BJ (cell line): ENCODE results near the gene WIPI1. TPM values are rescaled to one million over a fixed set of nuclear protein-coding genes. Genes with fewer than 3 reads are reported as not detected.

ENCODE experiments used
- CTCF ChIA-PET: fragments of 350-600 bp; formaldehyde crosslinking; extraction: SDS; loops from one replicate; lab custom pipeline; 2021; ENCODE audit warnings: antibody characterized with exemption, inconsistent platforms; lab: Yijun Ruan, JAX
- POLR2A ChIA-PET: fragments of 300-600 bp; sonication (Branson Sonifier 250); formaldehyde crosslinking; extraction: SDS; loops from one replicate; lab custom pipeline; 2021; ENCODE audit warnings: antibody characterized with exemption; lab: Charles Lee
- DNase-seq: peaks from one replicate; pipeline ENCODE4 v3.0.0-alpha.2; 2011; ENCODE audit warnings: low read depth
- H3K27me3 ChIP-seq: 2 replicates; pipeline ENCODE4 v1.6.0; 2011; ENCODE audit warnings: low read length; ENCODE audit not compliant: control insufficient read depth, insufficient read depth
- H3K36me3 ChIP-seq: 2 replicates; pipeline ENCODE4 v1.5.1; 2011; ENCODE audit warnings: low read length; ENCODE audit not compliant: control insufficient read depth, insufficient read depth
- H3K4me3 ChIP-seq: 2 replicates; pipeline ENCODE4 v1.5.1; 2011; ENCODE audit warnings: low read depth, mild to moderate bottlenecking, control low read depth, low read length
- polyA plus RNA-seq: library from polyadenylated mRNA; depleted of rRNA; stranded (reverse); fragments of >200 nt; gene quantifications from 2 replicates; pipeline ENCODE4 v1.2.3, GENCODE V29; 2011
- TF ChIP-seq, protein P1 (sequence below): IDR thresholded peaks from 2 replicates; pipeline ENCODE4 v1.5.1; 2011; ENCODE audit warnings: low read depth, mild to moderate bottlenecking, control low read depth, inconsistent platforms, low read length, moderate library complexity; ENCODE audit not compliant: insufficient read depth

WIPI1 gene
- polyA plus RNA-seq, 1 experiment: 79.1 TPM

DNA sequence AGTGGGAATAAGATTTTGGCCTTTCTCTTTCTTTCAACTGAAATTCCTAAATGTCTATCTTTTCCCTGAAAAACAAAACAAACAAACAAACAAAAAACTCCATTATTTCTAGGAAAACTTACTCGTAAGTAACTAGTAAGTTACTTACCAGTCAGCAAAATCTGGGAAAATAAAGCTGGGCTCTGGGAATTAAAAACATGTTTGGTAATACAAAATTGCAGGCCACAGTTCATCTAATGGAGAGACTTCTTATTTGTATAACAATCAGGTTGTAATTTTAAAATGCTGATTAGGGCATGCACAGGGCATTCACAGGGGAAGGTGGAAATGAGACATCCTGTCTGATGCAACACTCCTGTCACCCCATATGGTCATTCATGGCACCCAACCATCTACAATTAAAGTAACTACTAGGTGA lies 3.8 kb upstream of the WIPI1 start:
- H3K4me3 ChIP-seq: no peak overlapping the region
- CTCF ChIA-PET: interaction anchor here (0.8 to 1.8 kb wide), 4 partner anchors 62 to 289 kb away, joined by 3 to 4 read pairs (median 4); no protein-coding TSS in a partner anchor
- no peaks in the 10 kb centered on the region for H3K36me3 ChIP-seq
- DNase-seq: no peak
- 0 out of 2 replicates have a peak, but pooled peaks cover 2% of the 10 kb centered on the region for H3K27me3 ChIP-seq
- POLR2A ChIA-PET: no interaction called here
- TF ChIP-seq, protein P1, sequence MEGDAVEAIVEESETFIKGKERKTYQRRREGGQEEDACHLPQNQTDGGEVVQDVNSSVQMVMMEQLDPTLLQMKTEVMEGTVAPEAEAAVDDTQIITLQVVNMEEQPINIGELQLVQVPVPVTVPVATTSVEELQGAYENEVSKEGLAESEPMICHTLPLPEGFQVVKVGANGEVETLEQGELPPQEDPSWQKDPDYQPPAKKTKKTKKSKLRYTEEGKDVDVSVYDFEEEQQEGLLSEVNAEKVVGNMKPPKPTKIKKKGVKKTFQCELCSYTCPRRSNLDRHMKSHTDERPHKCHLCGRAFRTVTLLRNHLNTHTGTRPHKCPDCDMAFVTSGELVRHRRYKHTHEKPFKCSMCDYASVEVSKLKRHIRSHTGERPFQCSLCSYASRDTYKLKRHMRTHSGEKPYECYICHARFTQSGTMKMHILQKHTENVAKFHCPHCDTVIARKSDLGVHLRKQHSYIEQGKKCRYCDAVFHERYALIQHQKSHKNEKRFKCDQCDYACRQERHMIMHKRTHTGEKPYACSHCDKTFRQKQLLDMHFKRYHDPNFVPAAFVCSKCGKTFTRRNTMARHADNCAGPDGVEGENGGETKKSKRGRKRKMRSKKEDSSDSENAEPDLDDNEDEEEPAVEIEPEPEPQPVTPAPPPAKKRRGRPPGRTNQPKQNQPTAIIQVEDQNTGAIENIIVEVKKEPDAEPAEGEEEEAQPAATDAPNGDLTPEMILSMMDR: no peak

DNA sequence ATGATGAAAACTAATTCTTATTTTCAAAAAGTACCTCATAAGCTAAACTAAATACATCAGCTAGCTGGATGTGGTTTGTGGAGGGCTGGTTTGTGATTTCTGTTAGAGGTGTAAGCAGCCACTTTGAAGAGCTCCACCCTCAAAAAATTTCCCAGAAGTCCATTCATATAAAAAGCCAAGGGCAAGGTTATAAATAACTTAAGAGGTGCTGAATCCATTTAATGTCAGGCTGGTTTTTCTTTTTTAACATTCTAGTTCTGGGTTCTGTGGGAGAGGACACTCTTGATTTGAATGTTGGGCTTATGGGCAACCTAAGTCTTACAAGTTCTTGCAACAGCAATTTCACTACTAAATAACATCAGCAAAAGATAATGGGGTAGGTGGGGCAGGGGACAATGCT lies 3.4 kb upstream of the WIPI1 start:
- TF ChIP-seq, protein P1: no peak
- ChIA-PET CTCF (interaction anchor here (0.6 to 1.8 kb wide), 4 partner anchors 61 to 288 kb away, joined by 3 to 4 read pairs (median 4); no protein-coding TSS in a partner anchor), POLR2A (no interaction called here)
- Histone ChIP-seq H3K4me3 (no peak overlapping the region), H3K27me3 (0 out of 2 replicates have a peak, but pooled peaks cover 2% of the 10 kb centered on the region), H3K36me3 (no peaks in the 10 kb centered on the region)
- DNase-seq: no peak

DNA sequence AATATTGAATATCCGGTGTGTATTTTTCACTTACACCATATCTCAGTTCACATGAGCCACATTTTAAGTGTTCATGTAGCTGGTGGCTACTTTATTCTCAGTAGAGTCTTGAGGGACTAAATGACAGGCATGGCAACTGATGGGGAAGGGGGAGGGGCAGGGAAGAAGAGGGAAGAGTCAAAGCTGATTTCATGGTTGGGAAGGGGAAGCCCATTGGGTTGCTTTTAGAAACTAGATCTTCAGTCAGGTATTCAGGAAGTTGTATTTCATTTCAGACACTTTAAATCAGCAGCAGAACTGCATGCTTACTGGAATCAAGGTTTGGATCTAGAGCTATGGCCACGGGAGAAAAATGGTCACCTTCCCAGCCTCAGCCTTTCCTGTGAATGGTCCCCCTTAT lies 2.9 kb upstream of the WIPI1 start:
- TF ChIP-seq, protein P1: no peak
- Histone ChIP-seq H3K36me3 (no peaks in the 10 kb centered on the region), H3K4me3 (no peak overlapping the region), H3K27me3 (0 out of 2 replicates have a peak, but pooled peaks cover 2% of the 10 kb centered on the region)
- DNase-seq: no peak
- ChIA-PET CTCF (interaction anchor here (0.6 to 2.4 kb wide), 5 partner anchors 61 to 288 kb away, joined by 3 to 9 read pairs (median 4); no protein-coding TSS in a partner anchor), POLR2A (no interaction called here)

DNA sequence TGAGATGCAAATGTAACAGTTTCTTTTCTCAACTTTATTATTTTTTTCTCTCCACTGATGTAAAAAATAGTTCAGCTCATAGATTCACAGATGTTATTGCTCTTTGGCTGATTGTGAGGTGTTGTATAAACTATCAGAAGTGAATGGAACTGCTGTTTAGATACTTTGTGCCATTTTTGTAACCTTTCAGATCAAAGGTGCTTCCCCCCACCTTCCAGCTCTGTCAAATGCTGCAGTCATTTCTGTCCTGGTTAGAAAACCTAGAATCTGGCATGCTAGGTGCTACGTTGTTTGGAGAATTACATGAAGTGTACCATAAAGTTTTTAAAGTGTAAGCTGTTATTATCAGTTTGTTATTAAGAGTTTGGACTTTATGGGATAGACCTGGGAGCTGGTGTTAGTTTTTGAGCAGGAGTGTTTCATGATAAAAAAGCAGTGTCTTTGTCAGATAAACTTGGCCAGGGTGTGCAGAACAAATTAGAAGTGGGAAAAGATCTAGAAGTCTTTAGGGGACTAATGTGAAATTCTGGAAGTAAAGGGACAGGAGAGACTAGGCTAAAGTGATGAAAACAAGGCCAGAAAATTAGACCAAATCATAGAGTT lies 1.8 kb upstream of the WIPI1 start:
- DNase-seq: no peak
- no peak overlapping the region for H3K4me3 ChIP-seq
- TF ChIP-seq, protein P1: no peak
- POLR2A ChIA-PET: no interaction called here
- H3K36me3 ChIP-seq: no peaks in the 10 kb centered on the region
- 0 out of 2 replicates have a peak, but pooled peaks cover 2% of the 10 kb centered on the region for H3K27me3 ChIP-seq
- CTCF ChIA-PET: interaction anchor here (0.6 to 2.4 kb wide), 10 partner anchors 8 to 1247 kb away, joined by 3 to 13 read pairs (median 4); no protein-coding TSS in a partner anchor

DNA sequence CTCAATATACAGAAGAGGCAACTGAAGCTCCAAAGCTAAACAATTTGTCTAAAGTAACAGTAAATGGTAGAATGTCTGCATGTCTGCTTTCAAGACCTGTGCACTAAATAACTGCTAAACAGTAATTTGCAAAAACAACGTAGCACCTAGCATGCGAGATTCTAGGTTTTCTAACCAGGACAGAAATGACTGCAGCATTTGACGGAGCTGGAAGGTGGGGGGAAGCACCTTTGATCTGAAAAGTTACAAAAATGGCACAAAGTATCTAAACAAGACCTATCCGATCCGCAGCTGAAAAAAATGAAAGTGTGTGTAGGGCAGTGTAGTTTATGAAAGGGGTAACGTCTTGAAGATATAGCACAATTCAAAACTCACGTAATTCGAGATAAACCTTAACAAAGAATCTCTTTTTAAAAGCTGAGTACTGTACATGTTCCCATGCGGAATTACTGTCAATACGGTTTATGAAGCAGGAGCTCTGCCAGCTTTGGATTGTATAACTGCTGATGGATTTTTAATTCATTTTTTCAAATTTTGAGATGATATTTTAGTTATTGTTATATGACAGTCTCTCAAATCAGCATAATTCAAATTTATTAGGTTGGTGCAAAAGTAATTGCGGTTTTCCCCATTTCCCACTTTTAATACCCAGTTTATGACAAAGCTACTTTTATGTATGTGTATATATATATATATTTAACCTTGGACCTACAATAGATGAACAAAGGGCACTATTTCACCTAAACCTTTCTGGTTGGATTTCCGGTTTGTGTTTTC lies 1.2 kb upstream of the WIPI1 start:
- POLR2A ChIA-PET: interaction anchor here (0.9 kb wide), 1 partner anchor 54 kb away, joined by 3 read pairs; the partner anchor contains the start of gene PRKAR1A
- CTCF ChIA-PET: interaction anchor here (0.6 to 2.4 kb wide), 10 partner anchors 8 to 1246 kb away, joined by 3 to 13 read pairs (median 5); no protein-coding TSS in a partner anchor

More for the DNA sequence above, 1.2 kb upstream of the WIPI1 start:
- DNase-seq: no peak
- TF ChIP-seq, protein P1: no peak
- H3K4me3 ChIP-seq: peak overlapping the region; percentile 55
- H3K27me3 ChIP-seq: 0 out of 2 replicates have a peak, but pooled peaks cover 2% of the 10 kb centered on the region
- no peaks in the 10 kb centered on the region for H3K36me3 ChIP-seq
